ENCODE results near the gene VHLL. TPM values are rescaled to one million over a fixed set of nuclear protein-coding genes. Genes with fewer than 3 reads are reported as not detected.

The VHLL gene
- total and polyA plus RNA-seq, 2 of the 13 experiments (the other 11 are each of a cell fraction or from before 2014, with no cell fraction given): 0.24 TPM; not detected in 1

GRCh38 chr1:156282479-156283222, 16.5 kb downstream of the VHLL start, which contains the start of gene SMG5 (continued):
- no peak; the same call in 1 of the 2 replicates for TF ChIP-seq SRY (CRISPR knock-in tag; IDR thresholded peaks at IDR 0.05)
- no peak for TF ChIP-seq ISX (CRISPR knock-in tag; conservative IDR thresholded peaks at IDR 0.05)
- TF ChIP-seq TRAFD1 (CRISPR knock-in tag; IDR thresholded peaks at IDR 0.05; ENCODE audit: borderline replicate concordance): no peak
- peak; percentile 82 for TF ChIP-seq GATAD2A (CRISPR knock-in tag; IDR thresholded peaks at IDR 0.05)
- peak; percentile 81; the same call in 1 of the 2 replicates for TF ChIP-seq ARHGAP35 (CRISPR knock-in tag; IDR thresholded peaks at IDR 0.05; ENCODE audit: borderline replicate concordance)
- no peak for TF ChIP-seq SNAI1 (CRISPR knock-in tag; IDR thresholded peaks at IDR 0.05; ENCODE audit: borderline replicate concordance)
- TF ChIP-seq SKIL (CRISPR knock-in tag; IDR thresholded peaks at IDR 0.05; ENCODE audit: borderline replicate concordance): 0 out of 2 replicates have a peak, but pooled peaks have one; percentile 12
- no peak for TF ChIP-seq SMC3 (IDR thresholded peaks at IDR 0.05; ENCODE audit: low read length)
- TF ChIP-seq RFX3 (CRISPR knock-in tag; IDR thresholded peaks at IDR 0.05): no peak
- peak; percentile 74; the same call in 1 of the 2 replicates for TF ChIP-seq RFXANK (CRISPR knock-in tag; IDR thresholded peaks at IDR 0.05)
- TF ChIP-seq PHF5A (CRISPR knock-in tag; IDR thresholded peaks at IDR 0.05; ENCODE audit: low read depth, unreplicated experiment): no peak
- no peak for TF ChIP-seq ZNF678 (CRISPR knock-in tag; IDR thresholded peaks at IDR 0.05)
- peak; percentile 84 for TF ChIP-seq NR2C2 (CRISPR knock-in tag; IDR thresholded peaks at IDR 0.05; ENCODE audit: borderline replicate concordance)
- no peak for TF ChIP-seq ZNF441 (CRISPR knock-in tag; IDR thresholded peaks at IDR 0.05; ENCODE audit: borderline replicate concordance)
- TF ChIP-seq ATM (IDR thresholded peaks at IDR 0.05; ENCODE audit: borderline replicate concordance): no peak
- peak; percentile 93; the same call in 1 of the 2 replicates for TF ChIP-seq ZKSCAN8 (CRISPR knock-in tag; IDR thresholded peaks at IDR 0.05; ENCODE audit: borderline replicate concordance)
- peak; percentile 17; the same call in 1 of the 2 replicates for TF ChIP-seq EED (CRISPR knock-in tag; IDR thresholded peaks at IDR 0.05)
- TF ChIP-seq TSC22D2 (CRISPR knock-in tag; IDR thresholded peaks at IDR 0.05; ENCODE audit: borderline replicate concordance): no peak; the same call in 1 of the 2 replicates
- TF ChIP-seq ZNF616 (CRISPR knock-in tag; IDR thresholded peaks at IDR 0.05; ENCODE audit: low read depth): 0 out of 2 replicates have a peak, but pooled peaks have one; percentile 47
- 0 out of 2 replicates have a peak, but pooled peaks have one; percentile 46 for TF ChIP-seq ZSCAN12 (CRISPR knock-in tag; IDR thresholded peaks at IDR 0.05)
- TF ChIP-seq ZNF639 (CRISPR knock-in tag; conservative IDR thresholded peaks at IDR 0.05): peak; percentile 83
- peak; percentile 92 for TF ChIP-seq ZNF792 (CRISPR knock-in tag; IDR thresholded peaks at IDR 0.05)
- no peak for TF ChIP-seq MLLT10 (CRISPR knock-in tag; IDR thresholded peaks at IDR 0.05)
- TF ChIP-seq ZNF772 (CRISPR knock-in tag; IDR thresholded peaks at IDR 0.05): peak; percentile 91
- no peak for TF ChIP-seq THYN1 (CRISPR knock-in tag; IDR thresholded peaks at IDR 0.05; ENCODE audit: borderline replicate concordance, low read depth)
- TF ChIP-seq JDP2 (CRISPR knock-in tag; IDR thresholded peaks at IDR 0.05; ENCODE audit: borderline replicate concordance): no peak
- peak; percentile 89 for TF ChIP-seq RBM39 (IDR thresholded peaks at IDR 0.05; ENCODE audit: low read depth, low read length, poor library complexity, severe bottlenecking)
